Tongue (tissue), 2 donors: Measurements from ENCODE around the gene FEV. TPM values are rescaled to one million over a fixed set of nuclear protein-coding genes. Genes with fewer than 3 reads are reported as not detected.
A peak's percentile ranks its signal among the peaks of the same experiment; 100 is the strongest.

Experiments
- DNase-seq: peaks from one replicate; pipeline ENCODE4 v3.0.0-alpha.2; 2015
- total RNA-seq: library from RNA; depleted of rRNA; stranded (reverse); fragments of >200 nt; gene quantifications from one replicate; pipeline ENCODE4 v1.2.3, GENCODE V29; 2014

FEV gene
- not detected for total RNA-seq

- DNase-seq: no peak
Observed at GRCh38 chr2:218985021-218985324, at the start of gene FEV. FEV (minus strand) TSS chr2:218985184; CDS start chr2:218985075, 109 bp downstream.

GRCh38 chr2:219032051-219032745 is 47.2 kb upstream of the FEV start:
- DNase-seq: no peak

- DNase-seq: no peak
Observed at GRCh38 chr2:219031005-219031738, 46.2 kb upstream of the FEV start.

GRCh38 chr2:219030177-219030940 is 45.4 kb upstream of the FEV start:
- DNase-seq: no peak

- peak; percentile 86 for DNase-seq
Observed at GRCh38 chr2:219029829-219030165, 44.8 kb upstream of the FEV start.

- DNase-seq: no peak
Observed at GRCh38 chr2:219028996-219029828, 44.2 kb upstream of the FEV start.

- no peak for DNase-seq
Observed at GRCh38 chr2:219028141-219028540, 43.2 kb upstream of the FEV start.

GRCh38 chr2:219027511-219028055 is 42.6 kb upstream of the FEV start:
- no peak for DNase-seq

GRCh38 chr2:219026946-219027345 is 42.0 kb upstream of the FEV start:
- DNase-seq: no peak

- DNase-seq: no peak
Observed at GRCh38 chr2:219025637-219026585, 40.9 kb upstream of the FEV start.

- DNase-seq: no peak
Observed at GRCh38 chr2:219024059-219024458, 39.1 kb upstream of the FEV start.

GRCh38 chr2:219023045-219023605 is 38.1 kb upstream of the FEV start:
- DNase-seq: no peak

GRCh38 chr2:219022616-219023015 is 37.6 kb upstream of the FEV start:
- no peak for DNase-seq

GRCh38 chr2:219022041-219022440 is 37.1 kb upstream of the FEV start:
- no peak for DNase-seq

- no peak for DNase-seq
Observed at GRCh38 chr2:219021591-219021990, 36.6 kb upstream of the FEV start.

- DNase-seq: peak; percentile 13
Observed at GRCh38 chr2:219020604-219021365, 35.8 kb upstream of the FEV start.

GRCh38 chr2:219019436-219019835 is 34.5 kb upstream of the FEV start:
- no peak for DNase-seq

GRCh38 chr2:219018726-219019125 is 33.7 kb upstream of the FEV start:
- DNase-seq: no peak

- no peak for DNase-seq
Observed at GRCh38 chr2:219018286-219018685, 33.3 kb upstream of the FEV start.
